ENCODE measurements around the gene FKTN.
"Not testable (repeated sequence)": the region's sequence is repeated elsewhere in the genome, so short reads cannot be mapped to it uniquely, and the experiment has no call there.

The FKTN gene

DNA sequence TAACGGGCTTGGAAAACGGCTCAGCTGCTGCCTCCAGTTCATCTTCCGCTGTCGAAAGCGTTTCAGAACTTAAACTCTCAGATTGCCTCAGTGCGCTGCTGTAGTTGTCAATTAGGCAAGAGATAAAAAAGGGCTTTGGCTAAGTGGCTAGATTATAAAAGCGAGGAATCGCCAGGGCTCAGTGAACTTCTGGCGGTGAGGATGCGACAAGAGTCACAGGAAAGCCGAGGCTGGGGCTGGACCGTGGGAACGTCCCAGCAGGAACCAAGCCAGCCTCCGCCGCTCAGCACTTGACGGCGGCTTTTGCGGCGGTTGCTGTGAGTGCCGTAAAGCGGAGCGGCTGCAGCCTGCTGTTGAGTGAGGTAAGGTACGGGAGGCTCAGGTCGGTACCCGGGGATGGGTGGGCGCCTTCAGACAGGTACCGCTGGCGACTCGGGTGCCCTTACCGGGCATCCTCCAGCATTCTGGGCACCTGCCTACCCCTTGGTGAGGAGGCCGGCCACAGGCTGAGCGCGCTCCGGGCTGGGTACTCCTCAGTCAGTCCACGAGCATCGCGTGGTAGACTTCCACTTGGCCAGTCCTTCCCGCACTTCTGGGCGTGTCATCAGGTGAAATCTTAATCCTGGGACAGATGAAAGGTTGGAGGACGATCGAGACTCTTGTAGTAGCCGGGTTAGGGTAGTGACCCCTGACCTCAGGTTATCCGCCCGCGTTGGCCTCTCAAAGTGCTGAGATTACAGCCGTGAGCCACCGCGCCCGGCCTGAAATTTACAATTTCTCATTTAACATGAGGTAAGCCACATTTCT is at the start of gene FKTN:
Gene FKTN, plus strand, starts transcription at position 328 of the 807 bp plus-strand sequence. CDS start 16,902 bp downstream, outside the sequence.
- Histone ChIP-seq H3K4me3 (peak within 1 kb of the TSS; percentile 65 to 96 (median 76)), H3K27ac (peak within 1 kb of the TSS in 19 of 21 experiments; percentile 29 to 83 (median 66))

DNA sequence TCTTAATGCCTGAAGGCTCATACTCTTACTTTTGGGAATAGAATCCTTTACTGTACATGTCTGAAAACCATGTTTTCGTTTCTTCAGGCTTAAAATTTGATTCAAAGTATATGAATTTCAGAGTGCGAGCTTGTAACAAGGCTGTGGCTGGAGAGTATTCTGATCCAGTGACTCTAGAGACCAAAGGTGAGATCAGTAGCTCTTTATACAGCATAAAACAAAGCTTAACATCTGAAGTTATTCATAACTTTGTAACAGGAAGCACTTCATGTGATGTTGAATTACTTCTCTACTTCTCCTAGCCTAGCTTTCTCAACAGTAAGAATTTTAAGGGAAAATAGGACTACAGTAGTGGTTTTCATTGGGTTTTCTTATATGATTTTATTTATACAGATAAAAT is 49.4 kb upstream of the FKTN start:
- Histone ChIP-seq H3K4me3 (no peak overlapping the region), H3K27ac (no peak overlapping the region)

DNA sequence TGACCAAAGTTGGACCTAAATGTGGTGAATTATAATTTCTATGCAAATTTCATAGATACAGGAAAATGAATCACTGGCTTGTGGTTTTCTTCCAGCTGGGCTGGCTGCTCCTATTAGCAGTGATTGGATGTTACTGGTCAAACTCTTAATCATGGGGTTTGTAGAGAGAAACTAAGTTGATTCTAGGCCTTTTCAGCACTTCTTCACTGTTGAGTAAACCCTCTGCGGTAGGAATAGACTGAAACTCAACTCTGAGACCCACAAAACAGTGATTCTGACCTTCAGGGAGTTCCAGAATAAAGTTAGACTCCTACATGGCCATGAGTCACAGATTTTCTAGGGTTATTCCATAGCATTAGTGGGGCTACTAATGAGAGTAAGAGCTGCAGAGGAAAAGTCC is 47.9 kb upstream of the FKTN start:
- no peak overlapping the region for H3K4me3 ChIP-seq
- no peak overlapping the region for H3K27ac ChIP-seq

DNA sequence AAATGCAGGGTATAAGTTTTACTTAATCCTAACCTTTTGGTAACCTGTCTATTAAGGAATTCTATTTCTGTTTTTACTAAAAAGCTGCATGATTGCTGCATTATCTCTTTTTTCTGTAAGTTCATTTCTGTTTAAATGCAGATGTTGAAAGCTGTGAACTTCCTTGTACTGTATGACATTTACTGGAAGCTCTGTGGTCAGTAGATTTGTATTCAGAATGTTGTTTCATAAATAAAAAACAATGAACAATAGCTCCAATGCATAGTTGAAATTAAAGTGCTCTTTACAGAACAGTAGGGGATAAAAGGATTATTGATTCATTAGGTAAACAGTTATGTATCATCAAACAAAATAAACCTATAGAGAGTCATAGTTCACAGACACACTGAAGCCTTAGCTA is 46.5 kb upstream of the FKTN start:
- Histone ChIP-seq H3K4me3 (no peak overlapping the region), H3K27ac (no peak overlapping the region)

DNA sequence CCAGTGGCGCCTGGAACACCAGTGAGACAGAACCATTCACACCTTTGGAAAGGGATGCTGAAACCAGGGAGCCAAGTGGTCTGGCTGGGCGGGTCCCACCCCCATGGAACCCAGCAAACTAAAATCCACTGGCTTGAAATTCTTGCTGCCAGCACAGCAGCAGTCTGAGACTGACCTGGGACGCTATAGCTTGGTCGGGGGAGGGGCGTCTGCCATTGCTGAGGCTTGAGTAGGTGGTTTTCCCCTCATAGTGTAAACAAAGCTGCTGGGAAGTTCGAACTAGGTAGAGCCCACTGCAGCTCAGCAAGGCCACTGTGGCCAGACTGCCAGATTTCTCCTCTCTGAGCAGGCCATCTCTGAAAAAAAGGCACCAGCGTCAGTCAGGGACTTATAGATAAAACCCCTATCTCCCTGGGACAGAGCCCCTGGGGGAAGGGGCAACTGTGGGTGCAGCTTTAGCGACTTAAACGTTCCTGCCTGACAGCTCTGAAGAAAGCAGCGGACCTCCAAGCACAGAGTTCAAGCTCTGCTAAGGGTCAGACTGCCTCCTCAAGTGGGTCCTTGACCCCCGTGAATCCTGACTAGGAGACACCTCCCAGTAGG is 42.0 kb upstream of the FKTN start:
- Histone ChIP-seq H3K27ac (no peak overlapping the region), H3K4me3 (no peak overlapping the region)

DNA sequence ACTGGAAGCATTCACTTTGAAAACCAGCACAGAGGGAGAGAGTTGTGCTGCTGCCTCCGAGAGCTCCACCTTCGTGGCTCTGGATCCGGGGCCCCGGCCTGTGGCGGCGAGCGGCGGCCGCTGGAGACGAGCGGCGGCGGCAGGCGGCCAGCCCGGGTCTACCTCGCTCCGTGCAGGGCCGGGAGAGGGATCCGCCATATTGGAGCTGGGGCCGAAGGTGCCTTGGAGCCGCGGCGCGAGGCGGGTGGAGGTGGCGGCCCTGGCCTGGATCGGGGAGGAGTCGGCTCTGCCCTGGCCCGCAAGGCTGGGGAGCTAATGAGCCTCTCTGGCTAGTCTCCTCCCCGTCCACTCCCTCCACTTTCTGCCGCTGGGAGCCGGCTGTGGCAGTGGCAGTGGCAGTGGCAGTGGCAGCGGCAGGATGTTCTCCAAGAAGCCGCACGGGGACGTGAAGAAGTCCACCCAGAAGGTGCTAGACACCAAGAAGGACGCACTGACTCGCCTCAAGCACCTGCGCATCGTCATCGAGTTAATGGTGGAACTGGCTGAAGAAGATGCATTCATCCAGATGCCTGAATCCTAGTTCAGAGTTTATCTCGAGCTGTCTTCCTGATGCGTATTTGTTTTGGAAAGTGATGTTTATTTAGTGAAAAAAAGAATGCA is 38.1 kb upstream of the FKTN start:
- peak overlapping the region in 10 of 21 experiments; percentile 60 to 84 (median 71) for H3K27ac ChIP-seq
- peak overlapping the region; percentile 21 to 44 (median 32) for H3K4me3 ChIP-seq

DNA sequence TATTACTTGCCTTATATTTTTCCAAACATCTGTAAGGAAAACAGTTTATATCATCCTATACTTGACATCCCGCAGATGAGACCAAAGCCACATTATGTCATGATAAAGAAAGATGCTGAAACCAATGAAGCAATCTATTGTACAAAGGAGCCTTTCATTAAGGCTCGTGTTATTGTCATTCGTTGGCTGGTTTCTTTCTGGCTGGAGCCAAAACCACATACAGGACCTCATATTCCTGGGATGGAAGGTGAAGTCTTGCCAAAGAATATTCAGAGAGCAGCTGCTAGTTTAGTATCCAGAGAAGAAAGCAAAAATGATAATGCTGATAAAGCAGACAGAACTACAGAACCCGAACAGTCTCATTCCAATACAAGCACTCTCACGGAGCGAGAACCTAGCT is 36.9 kb upstream of the FKTN start:
- H3K4me3 ChIP-seq, H3K27ac ChIP-seq: not testable (repeated sequence)

DNA sequence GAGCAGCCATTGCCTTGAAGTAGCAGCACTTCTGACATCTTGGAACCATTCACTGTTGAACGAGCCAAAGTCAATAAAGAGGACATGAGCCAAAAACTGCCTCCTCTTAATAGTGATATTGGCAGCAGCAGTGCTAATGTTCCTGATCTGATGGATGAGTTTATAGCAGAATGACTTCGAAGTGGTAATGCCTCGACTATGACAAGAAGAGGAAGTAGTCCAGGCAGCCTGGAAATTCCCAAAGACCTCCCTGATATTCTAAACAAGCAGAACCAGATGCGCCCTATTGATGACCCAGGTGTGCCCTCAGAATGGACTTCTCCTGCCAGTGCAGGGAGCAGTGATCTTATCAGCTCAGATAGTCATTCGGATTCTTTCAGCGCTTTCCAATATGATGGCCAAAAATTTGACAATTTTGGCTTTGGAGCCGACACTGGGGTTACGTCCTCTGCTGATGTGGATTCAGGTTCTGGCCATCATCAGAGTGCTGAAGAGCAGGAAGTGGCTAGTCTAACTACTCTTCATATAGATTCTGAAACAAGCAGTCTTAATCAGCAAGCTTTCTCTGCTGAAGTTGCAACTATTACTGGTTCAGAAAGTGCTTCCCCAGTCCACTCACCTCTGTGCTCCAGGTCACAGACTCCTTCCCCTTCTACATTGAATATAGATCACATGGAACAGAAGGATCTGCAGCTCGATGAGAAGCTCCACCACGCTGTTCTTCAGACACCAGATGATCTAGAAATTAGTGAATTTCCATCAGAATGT is 35.1 kb upstream of the FKTN start:
- not testable (repeated sequence) for H3K4me3 ChIP-seq, H3K27ac ChIP-seq

DNA sequence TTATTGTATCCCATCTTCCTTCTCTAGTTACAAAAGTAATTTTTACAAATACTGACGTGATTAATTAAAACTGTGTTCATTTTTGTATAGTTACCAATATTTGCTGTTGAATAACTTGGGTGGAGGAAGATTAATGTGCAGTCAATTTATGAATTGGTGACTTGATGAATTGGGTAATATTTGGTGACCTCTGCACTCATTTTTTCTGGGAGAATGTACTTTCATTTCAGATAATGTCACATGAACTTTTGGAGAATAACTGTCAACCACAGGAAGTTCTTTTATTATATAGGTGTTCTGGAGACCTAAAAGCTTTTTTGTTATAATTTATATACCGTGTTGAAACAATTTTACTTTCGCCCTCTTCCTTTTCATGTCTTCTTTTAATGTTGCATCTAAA is 26.4 kb upstream of the FKTN start:
- no peak overlapping the region for H3K4me3 ChIP-seq
- no peak overlapping the region for H3K27ac ChIP-seq

DNA sequence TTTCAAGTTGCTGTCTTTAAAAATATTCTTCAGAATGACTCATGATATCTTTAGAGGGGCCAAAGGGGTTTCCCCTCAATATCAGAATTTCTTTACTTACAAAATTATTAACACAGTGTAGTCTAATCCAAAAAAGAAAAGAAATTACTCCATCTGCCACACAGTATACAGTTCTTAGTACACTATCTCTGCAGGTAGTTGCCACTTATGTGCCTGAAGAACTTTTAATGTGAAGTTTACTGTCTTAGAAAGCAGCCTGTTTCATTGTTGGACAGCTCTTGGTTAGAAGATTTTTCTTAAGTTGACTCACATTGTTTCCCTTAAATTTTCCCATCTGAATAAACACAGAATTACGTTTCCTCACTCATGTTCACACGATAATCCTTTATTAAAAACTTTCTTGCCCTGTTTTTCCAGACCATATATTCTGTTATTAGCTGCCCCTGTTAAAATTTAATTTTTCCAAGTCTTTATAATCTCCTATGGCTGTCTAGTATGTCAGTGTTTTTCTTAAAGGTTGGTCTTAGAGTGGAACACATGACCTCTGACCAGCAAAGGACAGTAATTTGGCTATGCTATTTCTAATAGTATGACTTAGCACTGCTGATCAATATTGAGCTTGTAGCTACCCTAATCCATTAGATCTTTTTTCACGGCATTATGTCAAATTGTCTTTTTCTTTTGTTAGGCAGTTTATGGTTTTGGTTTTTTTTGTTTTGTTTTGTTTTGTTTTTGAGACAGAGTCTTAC is 21.8 kb upstream of the FKTN start:
- Histone ChIP-seq H3K27ac (no peak overlapping the region), H3K4me3 (no peak overlapping the region)

DNA sequence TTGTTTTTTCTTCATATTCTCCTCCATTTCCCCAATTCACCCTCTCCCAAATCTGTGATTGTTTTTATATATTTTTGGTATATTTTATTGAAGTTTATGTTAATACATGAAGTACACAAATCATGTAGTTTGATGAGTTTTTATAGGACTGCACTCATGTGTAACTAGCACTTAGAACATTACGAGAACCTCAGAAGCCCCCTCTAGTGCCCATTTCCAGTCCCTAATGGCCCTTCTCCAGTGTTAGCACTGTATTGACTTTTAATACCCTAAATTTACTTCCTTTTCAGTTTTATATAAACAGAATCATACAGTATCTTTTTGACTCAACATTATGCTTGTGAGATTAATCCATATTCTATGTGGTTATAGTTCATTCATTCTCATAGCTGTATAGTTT is 18.5 kb upstream of the FKTN start:
- Histone ChIP-seq H3K27ac (no peak overlapping the region), H3K4me3 (no peak overlapping the region)

DNA sequence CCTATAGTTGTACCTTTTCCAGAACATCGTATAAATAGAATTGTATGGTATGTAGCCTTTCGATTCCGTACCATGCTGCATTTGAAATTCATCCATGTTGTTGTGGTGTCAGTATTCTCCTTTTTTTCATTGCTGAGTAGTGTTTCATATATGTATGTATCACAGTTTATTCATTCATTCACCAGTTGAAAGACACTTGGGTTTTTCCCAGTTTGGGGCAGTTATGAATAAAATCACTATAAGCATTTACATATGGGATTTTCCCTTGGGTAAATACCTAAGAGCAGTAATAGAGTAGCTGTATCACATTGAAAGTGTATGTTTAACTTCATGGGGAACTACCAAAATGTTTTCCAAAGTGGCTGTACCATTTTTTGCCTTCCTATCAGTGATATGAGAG is 16.1 kb upstream of the FKTN start:
- no peak overlapping the region for H3K4me3 ChIP-seq

DNA sequence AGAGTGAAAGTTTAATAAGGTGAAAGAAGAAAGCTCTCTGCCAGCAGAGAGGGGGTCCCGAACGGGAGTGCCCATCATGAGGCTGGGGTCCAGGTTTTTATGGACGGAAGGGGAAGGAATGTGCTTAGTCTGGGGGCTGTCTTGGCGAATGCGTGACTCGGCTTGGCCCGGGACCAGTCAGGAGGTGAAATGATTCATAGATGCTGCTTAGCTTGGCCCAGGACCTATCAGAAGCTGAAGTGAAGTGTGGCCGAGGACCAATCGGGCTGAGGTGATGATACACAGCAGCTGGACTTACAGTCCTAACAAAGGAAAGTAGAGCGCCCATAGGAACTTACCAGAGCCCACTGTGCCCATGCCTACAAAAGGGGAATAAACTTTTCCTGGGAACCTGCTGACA is 3.9 kb upstream of the FKTN start:
- H3K27ac ChIP-seq = no peak overlapping the region
- no peak overlapping the region for H3K4me3 ChIP-seq

More for the DNA sequence above, 16.1 kb upstream of the FKTN start:
- no peak overlapping the region for H3K27ac ChIP-seq

DNA sequence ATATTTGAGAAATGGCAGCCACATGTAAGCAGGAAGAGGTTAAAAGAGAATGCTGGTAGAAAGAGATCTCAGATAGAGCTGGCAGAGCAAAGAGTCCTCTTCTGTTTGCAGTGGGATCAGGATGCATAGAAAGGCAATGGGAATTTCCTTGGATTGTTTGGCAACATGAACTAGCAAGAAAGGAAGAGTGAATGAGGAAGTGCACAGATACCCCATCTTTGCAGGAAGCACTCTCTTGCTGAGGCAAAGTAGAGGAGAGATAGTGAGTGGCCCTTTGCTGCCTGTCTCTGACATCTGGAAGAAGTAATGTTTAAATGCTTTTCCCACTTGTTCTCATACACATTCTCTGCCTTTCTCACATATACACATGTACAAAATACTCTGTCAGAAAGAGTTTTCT is 14.5 kb downstream of the FKTN start:
- H3K4me3 ChIP-seq = no peak overlapping the region
- no peak overlapping the region for H3K27ac ChIP-seq

DNA sequence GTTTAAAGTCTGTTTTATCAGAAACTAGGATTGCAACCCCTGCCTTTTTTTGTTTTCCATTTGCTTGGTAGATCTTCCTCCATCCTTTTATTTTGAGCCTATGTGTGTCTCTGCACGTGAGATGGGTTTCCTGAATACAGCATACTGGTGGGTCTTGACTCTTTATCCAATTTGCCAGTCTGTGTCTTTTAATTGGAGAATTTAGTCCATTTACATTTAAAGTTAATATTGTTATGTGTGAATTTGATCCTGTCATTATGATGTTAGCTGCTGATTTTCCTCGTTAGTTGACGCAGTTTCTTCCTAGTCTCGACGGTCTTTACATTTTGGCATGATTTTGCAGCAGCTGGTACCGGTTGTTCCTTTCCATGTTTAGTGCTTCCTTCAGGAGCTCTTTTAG is 22.0 kb downstream of the FKTN start:
- H3K27ac ChIP-seq, H3K4me3 ChIP-seq: not testable (repeated sequence)

DNA sequence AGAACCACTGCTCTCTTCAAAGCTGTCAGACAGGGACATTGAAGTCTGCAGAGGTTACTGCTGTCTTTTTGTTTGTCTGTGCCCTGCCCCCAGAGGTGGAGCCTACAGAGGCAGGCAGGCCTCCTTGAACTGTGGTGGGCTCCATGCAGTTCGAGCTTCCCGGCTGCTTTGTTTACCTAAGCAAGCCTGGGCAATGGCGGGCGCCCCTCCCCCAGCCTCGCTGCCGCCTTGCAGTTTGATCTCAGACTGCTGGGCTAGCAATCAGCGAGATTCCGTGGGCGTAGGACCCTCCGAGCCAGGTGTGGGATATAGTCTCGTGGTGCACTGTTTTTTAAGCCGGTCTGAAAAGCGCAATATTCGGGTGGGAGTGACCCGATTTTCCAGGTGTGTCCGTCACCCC is 23.6 kb downstream of the FKTN start:
- H3K4me3 ChIP-seq, H3K27ac ChIP-seq: not testable (repeated sequence)

DNA sequence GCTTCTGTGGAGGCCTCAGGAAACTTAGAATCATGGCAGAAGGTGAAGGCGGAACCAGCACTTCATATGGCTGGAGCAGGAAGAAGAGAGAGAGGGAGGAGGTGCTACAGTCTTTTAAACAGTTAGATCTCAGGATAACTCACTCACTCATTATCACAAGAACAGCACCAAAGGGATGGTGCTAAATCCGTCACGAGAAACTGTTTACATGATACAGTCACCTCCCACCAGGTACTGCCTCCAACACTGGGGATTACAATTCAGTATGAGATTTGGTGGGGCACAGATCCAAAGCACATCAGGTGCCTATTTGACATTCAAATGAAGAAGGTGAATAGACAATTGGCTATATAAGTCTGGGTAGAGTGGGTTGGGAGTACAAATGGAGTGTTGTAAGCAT is 35.2 kb downstream of the FKTN start:
- H3K4me3 ChIP-seq = no peak overlapping the region
- H3K27ac ChIP-seq = no peak overlapping the region

DNA sequence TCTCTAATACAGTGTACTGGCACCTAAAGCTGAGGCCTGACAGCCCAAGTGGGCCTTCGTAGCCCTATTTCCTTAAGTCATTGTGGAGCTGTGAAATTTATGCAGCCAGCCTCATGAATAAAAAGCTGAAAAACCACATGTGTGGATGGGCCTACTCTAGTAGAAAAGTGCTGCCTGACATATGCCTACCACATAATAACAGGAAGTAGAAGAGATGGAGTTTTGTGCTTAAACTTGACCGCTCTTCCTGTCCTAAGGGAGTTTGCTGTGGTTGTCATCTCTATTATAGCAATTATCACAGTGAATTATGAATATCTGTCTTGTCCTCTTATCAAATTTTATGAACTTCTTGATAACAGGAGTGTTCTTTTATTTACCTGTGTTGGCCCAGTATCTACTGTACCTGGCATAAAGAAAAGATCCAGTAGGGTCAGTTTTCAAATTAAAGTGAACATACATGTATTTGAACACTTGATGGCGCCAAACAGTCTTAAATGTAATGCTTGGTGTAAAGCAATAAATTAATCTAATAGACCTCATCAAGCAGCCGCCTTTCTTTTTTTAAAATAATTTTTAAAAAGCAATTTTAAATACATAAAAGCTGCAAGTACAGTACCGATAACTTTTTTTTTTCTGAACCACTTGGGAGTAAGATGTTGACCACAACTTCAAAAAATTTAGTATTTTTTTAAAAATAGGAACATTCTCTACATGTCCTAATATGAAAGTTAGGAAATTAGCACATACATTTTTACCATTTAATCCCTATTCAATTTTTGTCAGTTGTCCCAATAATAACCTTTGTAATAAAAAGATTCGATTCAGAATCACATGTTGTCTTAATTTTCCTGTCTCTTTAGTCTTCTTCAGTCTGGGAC is 51.0 kb downstream of the FKTN start:
- H3K4me3 ChIP-seq = no peak overlapping the region

DNA sequence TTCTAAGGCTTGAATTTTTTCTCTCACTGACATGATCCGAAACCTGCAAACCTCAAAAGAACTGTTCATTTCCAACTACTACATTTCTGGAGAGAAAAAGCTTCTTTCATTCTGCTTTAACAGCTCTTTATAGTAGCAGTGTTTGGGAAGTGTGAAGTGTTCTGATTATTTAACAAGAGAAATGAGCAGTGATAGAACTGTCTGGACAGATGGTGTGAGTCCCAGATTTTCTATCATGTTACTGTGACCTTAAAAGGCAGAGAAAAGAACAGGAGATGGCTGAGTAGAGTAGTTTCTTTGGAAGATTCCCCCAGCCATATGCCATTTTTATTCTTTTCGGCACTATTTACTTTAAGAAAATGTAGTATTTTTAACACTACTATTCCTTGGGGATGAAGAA is 63.1 kb downstream of the FKTN start:
- H3K4me3 ChIP-seq = no peak overlapping the region
- no peak overlapping the region for H3K27ac ChIP-seq

More for the DNA sequence above, 51.0 kb downstream of the FKTN start:
- H3K27ac ChIP-seq = no peak overlapping the region
